Measurements from ENCODE around the gene APC.

DNA sequence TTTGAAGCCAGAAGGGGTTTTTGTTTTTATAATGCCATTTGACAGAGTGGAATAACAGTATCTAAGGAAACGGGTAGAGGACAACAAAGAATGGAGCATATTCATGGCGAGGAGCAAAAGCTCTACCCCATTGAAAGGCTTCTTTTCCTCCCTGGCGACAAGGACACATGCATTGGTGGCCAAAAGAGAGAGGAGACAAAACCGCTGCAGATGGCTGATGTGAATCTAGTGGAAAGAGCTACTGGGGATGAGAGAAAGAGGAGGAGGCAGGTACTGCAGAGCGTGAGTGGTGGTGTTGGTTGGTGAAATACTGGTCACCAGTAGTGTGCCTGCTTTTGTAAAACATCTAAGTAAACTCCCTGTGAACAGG, 491 bp downstream of the APC start:
- TF ChIP-seq CTCF (IDR thresholded peaks at IDR 0.05) (no peak), SIN3A (IDR thresholded peaks at IDR 0.05; ENCODE audit: borderline replicate concordance, insufficient read depth, low read depth, low read length) (no peak), TCF7L2 (IDR thresholded peaks at IDR 0.05; ENCODE audit: low read depth, low read length) (no peak), POLR2AphosphoS5 (IDR thresholded peaks at IDR 0.05; ENCODE audit: low read depth, low read length) (no peak)
- TF ChIP-seq, protein P1, sequence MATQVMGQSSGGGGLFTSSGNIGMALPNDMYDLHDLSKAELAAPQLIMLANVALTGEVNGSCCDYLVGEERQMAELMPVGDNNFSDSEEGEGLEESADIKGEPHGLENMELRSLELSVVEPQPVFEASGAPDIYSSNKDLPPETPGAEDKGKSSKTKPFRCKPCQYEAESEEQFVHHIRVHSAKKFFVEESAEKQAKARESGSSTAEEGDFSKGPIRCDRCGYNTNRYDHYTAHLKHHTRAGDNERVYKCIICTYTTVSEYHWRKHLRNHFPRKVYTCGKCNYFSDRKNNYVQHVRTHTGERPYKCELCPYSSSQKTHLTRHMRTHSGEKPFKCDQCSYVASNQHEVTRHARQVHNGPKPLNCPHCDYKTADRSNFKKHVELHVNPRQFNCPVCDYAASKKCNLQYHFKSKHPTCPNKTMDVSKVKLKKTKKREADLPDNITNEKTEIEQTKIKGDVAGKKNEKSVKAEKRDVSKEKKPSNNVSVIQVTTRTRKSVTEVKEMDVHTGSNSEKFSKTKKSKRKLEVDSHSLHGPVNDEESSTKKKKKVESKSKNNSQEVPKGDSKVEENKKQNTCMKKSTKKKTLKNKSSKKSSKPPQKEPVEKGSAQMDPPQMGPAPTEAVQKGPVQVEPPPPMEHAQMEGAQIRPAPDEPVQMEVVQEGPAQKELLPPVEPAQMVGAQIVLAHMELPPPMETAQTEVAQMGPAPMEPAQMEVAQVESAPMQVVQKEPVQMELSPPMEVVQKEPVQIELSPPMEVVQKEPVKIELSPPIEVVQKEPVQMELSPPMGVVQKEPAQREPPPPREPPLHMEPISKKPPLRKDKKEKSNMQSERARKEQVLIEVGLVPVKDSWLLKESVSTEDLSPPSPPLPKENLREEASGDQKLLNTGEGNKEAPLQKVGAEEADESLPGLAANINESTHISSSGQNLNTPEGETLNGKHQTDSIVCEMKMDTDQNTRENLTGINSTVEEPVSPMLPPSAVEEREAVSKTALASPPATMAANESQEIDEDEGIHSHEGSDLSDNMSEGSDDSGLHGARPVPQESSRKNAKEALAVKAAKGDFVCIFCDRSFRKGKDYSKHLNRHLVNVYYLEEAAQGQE (IDR thresholded peaks at IDR 0.05; ENCODE audit: insufficient read depth in 1 of 2, low read depth in 2 of 2, low read length in 1 of 2): no peak
